ENCODE results near the gene DMGDH.
"Not testable (repeated sequence)": the region's sequence is repeated elsewhere in the genome, so short reads cannot be mapped to it uniquely, and the experiment has no call there.

Gene DMGDH

GRCh38 chr5:78985725-78986223 lies 83.7 kb downstream of the DMGDH start:
- H3K27ac ChIP-seq = no peak overlapping the region
- TF ChIP-seq ZFX (IDR thresholded peaks at IDR 0.05) = no peak

GRCh38 chr5:78985116-78985724 lies 84.3 kb downstream of the DMGDH start, which contains the start of gene ARSB:
Gene ARSB, minus strand, starts transcription at chr5:78985310. Its CDS starts 62 bp downstream, at chr5:78985248.
- peak; percentile 94 for TF ChIP-seq ZFX (IDR thresholded peaks at IDR 0.05)
- no peak for TF ChIP-seq CTCF (conservative IDR thresholded peaks at IDR 0.05)
- H3K27ac ChIP-seq = peak within 1 kb of the TSS; percentile 89

DNA sequence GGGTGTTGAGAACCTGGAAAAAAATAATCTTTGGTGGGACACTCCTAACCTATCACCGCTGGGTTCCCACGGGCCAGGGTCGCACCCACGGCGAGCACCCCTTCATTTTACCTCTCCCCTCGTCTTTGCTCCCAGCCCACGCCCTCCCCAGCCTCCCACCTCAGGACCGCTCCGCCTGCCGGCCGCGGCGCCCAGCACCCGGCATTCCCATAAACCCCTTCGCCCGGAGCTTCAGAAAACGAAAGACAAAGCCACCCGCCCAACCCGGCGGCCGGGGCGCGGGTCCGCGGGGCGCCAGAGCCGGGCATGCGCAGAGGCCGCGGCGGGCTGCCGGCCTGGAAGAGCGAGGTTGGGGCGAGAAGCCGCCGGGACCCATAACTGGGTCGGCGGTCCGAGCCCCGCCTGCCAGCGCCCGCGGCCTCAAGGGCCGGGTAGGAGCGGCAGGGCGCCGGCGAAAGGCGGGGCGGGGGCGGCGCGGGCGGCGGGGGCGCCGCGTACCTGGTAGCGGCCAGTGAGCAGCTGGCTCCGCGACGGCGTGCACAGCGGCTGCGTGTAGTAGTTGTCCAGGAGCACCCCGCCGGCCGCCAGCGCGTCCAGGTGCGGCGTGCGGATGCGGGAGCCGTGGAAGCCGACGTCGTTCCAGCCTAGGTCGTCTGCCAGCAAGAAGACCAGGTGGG lies 84.9 kb downstream of the DMGDH start:
- TF ChIP-seq CTCF (conservative IDR thresholded peaks at IDR 0.05) (peak; percentile 34), ZFX (IDR thresholded peaks at IDR 0.05) (no peak)
- peak overlapping the region; percentile 89 for H3K27ac ChIP-seq

GRCh38 chr5:78983601-78984438 lies 85.7 kb downstream of the DMGDH start:
- peak overlapping the region; percentile 89 for H3K27ac ChIP-seq
- TF ChIP-seq ZFX (IDR thresholded peaks at IDR 0.05) (no peak), CTCF (conservative IDR thresholded peaks at IDR 0.05) (no peak)

DNA sequence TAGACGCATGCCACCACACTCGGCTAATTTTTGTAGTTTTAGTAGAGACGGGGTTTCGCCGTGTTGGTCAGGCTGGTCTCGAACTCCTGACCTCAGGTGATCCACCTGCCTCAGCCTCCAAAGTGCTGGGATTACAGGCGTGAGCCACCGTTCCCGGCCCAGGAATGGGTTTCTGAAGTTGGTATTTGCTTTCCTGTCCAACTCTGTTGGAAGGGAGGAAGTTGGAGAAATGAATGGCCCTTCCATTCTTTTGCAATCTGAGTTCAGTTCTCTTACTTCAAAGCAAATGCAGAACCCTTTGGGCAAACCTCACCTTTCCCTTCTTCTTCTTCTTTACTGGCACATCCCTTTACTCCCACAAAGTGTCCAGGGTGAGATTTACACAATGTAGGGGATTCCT lies 86.3 kb downstream of the DMGDH start:
- H3K27ac ChIP-seq = not testable (repeated sequence)

- no peak overlapping the region for H3K27ac ChIP-seq
- no peak for TF ChIP-seq ZFX (IDR thresholded peaks at IDR 0.05)
These were observed 89.6 kb downstream of the DMGDH start for GRCh38 chr5:78979909-78980308.

DNA sequence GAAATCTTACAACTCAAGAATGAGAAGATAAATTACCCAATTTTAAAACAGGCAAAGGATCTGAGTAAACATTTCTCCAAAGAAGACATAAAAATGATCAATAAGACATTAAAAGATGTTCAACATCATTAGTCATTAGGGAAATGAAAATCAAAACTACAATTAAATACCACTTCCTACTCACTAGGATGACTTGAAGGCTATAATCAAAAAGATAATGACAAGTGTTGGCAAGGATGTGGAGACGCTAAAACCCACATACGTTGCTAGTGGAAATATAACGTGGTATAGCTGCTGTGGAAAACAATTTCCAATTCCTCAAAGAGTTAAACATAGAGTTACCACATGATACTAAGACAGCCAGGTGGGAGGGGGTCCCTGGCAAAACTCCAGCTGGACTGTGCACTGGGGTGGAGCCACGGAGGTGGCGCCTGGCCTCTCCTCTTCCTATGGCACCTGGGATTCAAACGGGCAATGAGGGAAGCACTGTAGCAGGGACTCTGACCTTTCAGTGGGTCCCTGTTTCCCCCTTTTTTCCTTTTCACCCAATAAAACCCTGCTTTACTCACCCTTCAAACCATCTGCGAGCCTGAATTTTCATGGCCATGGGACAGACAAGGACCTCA lies 90.2 kb downstream of the DMGDH start:
- H3K27ac ChIP-seq = no peak overlapping the region

DNA sequence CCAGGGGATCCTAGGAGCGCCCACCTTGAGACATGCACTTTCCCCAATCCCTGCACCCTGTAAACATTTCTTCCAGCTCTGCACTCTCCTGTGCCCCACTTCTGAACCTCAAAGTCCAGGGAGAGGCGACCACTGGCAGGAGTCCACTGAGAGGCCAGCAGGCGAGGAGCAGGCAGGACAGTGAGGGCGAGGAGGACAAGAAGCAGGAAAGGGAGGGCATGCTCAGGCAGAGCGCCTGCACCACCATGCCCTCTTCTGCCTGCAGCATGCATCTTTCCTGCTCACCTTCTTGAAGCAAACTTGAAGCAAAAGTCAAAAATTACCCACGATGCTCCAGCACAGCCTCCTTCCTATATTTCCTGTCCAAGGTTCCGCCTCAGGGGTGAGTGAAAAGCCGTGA lies 94.4 kb downstream of the DMGDH start:
- H3K27ac ChIP-seq = peak overlapping the region; percentile 56
- TF ChIP-seq CTCF (conservative IDR thresholded peaks at IDR 0.05) (no peak), ZFX (IDR thresholded peaks at IDR 0.05) (no peak)

More for the DNA sequence above, 90.2 kb downstream of the DMGDH start:
- no peak for TF ChIP-seq ZFX (IDR thresholded peaks at IDR 0.05)

DNA sequence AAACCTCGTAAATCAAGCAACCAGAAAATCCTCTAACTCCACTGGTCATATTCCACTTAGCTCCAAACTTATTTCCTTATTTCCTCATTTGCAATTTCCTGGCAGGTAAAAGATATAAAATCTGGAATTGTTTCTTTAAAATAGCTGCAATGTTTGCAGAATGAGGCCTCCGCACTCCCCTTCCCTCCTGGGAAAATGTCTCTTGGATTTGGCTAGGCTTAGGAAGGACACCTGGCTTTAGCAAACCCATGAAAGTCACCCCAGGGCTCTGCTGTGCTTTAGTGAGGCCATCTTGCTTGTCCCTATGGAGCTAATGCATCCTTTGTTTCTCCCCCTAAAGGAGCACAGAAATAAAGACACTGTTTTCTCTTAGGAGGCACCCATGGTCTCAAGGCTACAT lies 94.9 kb downstream of the DMGDH start:
- H3K27ac ChIP-seq = peak overlapping the region; percentile 56
- TF ChIP-seq CTCF (conservative IDR thresholded peaks at IDR 0.05) (no peak), ZFX (IDR thresholded peaks at IDR 0.05) (no peak)

Measured in C4-2B (cell line).